BE2C (cell line): ENCODE data around the gene OR10AG1. TPM values are rescaled to one million over a fixed set of nuclear protein-coding genes. Genes with fewer than 3 reads are reported as not detected.

Experiments used
- DNase-seq: peaks from one replicate; pipeline ENCODE4 v3.0.0-alpha.2; 2020
- H3K27me3 ChIP-seq: fragments of 250-450 bp; sonication (Bioruptor Pico); 2 replicates; pipeline ENCODE4 v1.5.1; 2020; ENCODE audit warnings: mild to moderate bottlenecking
- H3K36me3 ChIP-seq: fragments of 250-450 bp; sonication (Bioruptor Pico); 2 replicates; pipeline ENCODE4 v1.5.1; 2020; ENCODE audit warnings: mild to moderate bottlenecking
- H3K4me1 ChIP-seq: fragments of 250-450 bp; sonication (Bioruptor Pico); 2 replicates; pipeline ENCODE4 v1.5.1; 2020
- H3K4me3 ChIP-seq: 2 replicates; pipeline ENCODE4 v1.5.1; 2011; ENCODE audit warnings: low read depth, low read length
- H3K9me3 ChIP-seq: fragments of 250-450 bp; sonication (Bioruptor Pico); 2 replicates; pipeline ENCODE4 v1.5.1; 2020
- polyA plus RNA-seq: library from polyadenylated mRNA; unstranded; fragments of >200 nt; gene quantifications from one replicate; pipeline ENCODE4 v1.2.1, GENCODE V29; 2012; ENCODE audit warnings: low read depth, missing spikeins; ENCODE audit not compliant: insufficient read length, insufficient read depth
- TF ChIP-seq, protein P1 (sequence below): IDR thresholded peaks from 2 replicates; pipeline ENCODE4 v1.5.1; 2012; ENCODE audit warnings: mild to moderate bottlenecking, low read depth, low read length

The OR10AG1 gene
- polyA plus RNA-seq = not detected

GRCh38 chr11:55969845-55970244, at the start of gene OR10AG1:
OR10AG1 (minus strand) TSS chr11:55969945; CDS start chr11:55969907, 38 bp downstream.
- no peak within 1 kb of the TSS for H3K4me3 ChIP-seq
- no peaks in the 10 kb centered on the region for H3K4me1 ChIP-seq
- H3K9me3 ChIP-seq = no peaks in the 10 kb centered on the region
- TF ChIP-seq, protein P1, sequence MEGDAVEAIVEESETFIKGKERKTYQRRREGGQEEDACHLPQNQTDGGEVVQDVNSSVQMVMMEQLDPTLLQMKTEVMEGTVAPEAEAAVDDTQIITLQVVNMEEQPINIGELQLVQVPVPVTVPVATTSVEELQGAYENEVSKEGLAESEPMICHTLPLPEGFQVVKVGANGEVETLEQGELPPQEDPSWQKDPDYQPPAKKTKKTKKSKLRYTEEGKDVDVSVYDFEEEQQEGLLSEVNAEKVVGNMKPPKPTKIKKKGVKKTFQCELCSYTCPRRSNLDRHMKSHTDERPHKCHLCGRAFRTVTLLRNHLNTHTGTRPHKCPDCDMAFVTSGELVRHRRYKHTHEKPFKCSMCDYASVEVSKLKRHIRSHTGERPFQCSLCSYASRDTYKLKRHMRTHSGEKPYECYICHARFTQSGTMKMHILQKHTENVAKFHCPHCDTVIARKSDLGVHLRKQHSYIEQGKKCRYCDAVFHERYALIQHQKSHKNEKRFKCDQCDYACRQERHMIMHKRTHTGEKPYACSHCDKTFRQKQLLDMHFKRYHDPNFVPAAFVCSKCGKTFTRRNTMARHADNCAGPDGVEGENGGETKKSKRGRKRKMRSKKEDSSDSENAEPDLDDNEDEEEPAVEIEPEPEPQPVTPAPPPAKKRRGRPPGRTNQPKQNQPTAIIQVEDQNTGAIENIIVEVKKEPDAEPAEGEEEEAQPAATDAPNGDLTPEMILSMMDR = no peak
- no peaks in the 10 kb centered on the region for H3K27me3 ChIP-seq
- no peak for DNase-seq
- H3K36me3 ChIP-seq = no peaks in the 10 kb centered on the region

DNA sequence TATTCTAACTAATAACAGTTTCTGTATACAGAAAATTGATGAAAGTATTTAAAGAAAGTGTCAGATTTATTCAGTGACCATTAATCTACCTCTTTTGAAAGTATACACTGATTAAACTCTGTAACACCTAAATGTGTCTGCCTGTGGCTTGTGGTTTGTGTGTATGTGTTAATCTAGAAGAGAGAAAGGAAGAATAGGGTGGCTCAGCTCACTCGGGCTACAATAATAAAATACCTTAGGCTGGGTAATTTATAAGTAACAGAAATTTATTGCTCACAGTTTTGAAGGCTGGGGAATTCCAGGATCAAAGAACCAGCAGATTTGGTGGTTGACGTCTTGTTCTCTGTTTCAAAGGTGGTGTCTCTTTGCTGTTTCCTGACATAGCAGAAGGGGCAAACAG, 44.1 kb upstream of the OR10AG1 start:
- Histone ChIP-seq H3K4me1 (no peaks in the 10 kb centered on the region), H3K9me3 (no peaks in the 10 kb centered on the region), H3K36me3 (no peaks in the 10 kb centered on the region), H3K27me3 (no peaks in the 10 kb centered on the region), H3K4me3 (no peak overlapping the region)
- DNase-seq = no peak
- TF ChIP-seq, protein P1 = no peak

- no peaks in the 10 kb centered on the region for H3K36me3 ChIP-seq
- no peaks in the 10 kb centered on the region for H3K9me3 ChIP-seq
- TF ChIP-seq, protein P1 = no peak
- no peak for DNase-seq
- no peaks in the 10 kb centered on the region for H3K27me3 ChIP-seq
- H3K4me3 ChIP-seq = no peak overlapping the region
- no peaks in the 10 kb centered on the region for H3K4me1 ChIP-seq
Observed at GRCh38 chr11:56010716-56011115, 41.0 kb upstream of the OR10AG1 start.

- DNase-seq = no peak
- TF ChIP-seq, protein P1 = no peak
- no peaks in the 10 kb centered on the region for H3K9me3 ChIP-seq
- no peaks in the 10 kb centered on the region for H3K27me3 ChIP-seq
- no peaks in the 10 kb centered on the region for H3K36me3 ChIP-seq
- H3K4me3 ChIP-seq = no peak within 1 kb of the TSS
- H3K4me1 ChIP-seq = no peaks in the 10 kb centered on the region
Observed at GRCh38 chr11:55994525-55994924, 24.8 kb upstream of the OR10AG1 start, which contains the start of gene OR5F1. OR5F1 (minus strand) TSS chr11:55994625; CDS start chr11:55994625, 0 bp downstream.

DNA sequence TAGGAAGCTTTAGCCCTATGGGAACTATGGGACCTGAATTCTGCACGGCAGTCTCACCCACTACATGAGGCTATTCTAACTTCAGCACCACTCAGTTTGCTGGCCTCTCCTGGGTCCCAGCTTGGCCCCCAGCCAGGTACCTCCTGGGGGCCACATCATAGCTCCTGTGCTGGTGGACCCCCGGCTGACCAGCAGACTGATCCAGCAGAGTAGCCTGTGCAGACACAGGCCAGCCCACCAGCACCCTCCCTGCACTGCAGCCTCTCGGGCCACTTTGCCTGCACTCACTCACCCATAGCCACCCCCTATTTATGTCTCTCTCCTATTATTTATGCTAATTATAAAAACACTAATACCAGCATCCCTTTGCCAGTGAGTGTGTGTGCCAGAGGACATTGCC, 1.2 kb upstream of the OR10AG1 start:
- no peaks in the 10 kb centered on the region for H3K27me3 ChIP-seq
- DNase-seq = no peak
- H3K4me3 ChIP-seq = no peak overlapping the region
- TF ChIP-seq, protein P1 = no peak
- no peaks in the 10 kb centered on the region for H3K4me1 ChIP-seq
- no peaks in the 10 kb centered on the region for H3K36me3 ChIP-seq
- H3K9me3 ChIP-seq = no peaks in the 10 kb centered on the region

GRCh38 chr11:55967914-55968313, 1.8 kb downstream of the OR10AG1 start:
- H3K36me3 ChIP-seq = no peaks in the 10 kb centered on the region
- TF ChIP-seq, protein P1 = no peak
- H3K27me3 ChIP-seq = no peaks in the 10 kb centered on the region
- H3K4me1 ChIP-seq = no peaks in the 10 kb centered on the region
- H3K4me3 ChIP-seq = no peak overlapping the region
- no peak for DNase-seq
- H3K9me3 ChIP-seq = no peaks in the 10 kb centered on the region
